Caki2 (cell line): ENCODE results near the gene EPHB1. TPM values are rescaled to one million over a fixed set of nuclear protein-coding genes. Genes with fewer than 3 reads are reported as not detected.

Experiments
- DNase-seq: peaks from one replicate; pipeline ENCODE4 v3.0.0-alpha.2; 2015; ENCODE audit warnings: low read depth
- in situ Hi-C: cut with HindIII; loops from 2 replicates; pipeline ENCODE4 v1.10.0; 2016; ENCODE audit warnings: low sequenced_read_pairs, low pct_unique_long_range_greater_than_20kb, mixed read lengths
- total RNA-seq: library from RNA; depleted of rRNA; stranded (reverse); fragments of >200 nt; shearing (Covaris generic); gene quantifications from 2 replicates; pipeline ENCODE4 v1.2.3, GENCODE V29; 2014; ENCODE audit warnings: low replicate concordance

The EPHB1 gene
- total RNA-seq, 1 experiment from 2014 or later, result 4.1 TPM

GRCh38 chr3:135075157-135075556 is 280.1 kb downstream of the EPHB1 start:
- in situ Hi-C loops, result no loop called here
- DNase-seq, result no peak

DNA sequence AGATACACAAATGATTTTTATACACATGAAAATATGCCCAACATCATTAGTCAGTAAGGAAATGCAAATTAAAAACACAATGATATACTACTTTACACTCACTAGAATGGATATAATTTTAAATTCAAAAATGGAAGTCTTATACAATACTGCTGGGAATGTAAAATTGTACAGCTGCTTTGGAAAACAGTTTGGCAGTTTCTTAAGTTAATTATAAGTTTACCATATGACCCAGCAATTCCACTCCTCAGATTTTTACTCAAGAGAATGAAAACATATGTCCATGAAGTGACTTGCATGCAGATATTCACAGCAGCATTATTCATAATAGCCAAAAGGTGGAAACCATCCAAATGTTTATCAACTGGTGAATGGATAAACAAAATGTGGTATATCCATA is 281.3 kb downstream of the EPHB1 start:
- in situ Hi-C loops, result no loop called here
- no peak for DNase-seq

DNA sequence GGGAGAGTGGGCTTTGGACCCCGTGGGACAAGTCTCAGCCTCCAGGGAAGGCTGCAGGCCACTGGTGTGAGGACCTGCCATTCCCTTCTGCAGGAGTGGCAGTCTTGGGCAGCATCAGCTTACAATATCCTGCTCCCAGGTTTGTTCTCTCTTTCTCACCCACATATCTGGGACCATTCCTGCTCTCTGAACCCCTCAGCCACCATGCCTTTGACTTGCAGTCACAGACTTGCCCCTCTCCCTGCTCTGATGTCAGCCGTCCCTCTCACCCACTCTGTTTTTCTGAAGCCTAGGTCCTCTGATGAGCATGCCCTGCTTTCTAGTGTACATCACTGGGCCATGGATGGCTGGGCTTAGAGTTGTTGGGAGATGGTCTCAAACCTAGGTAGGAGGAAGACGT is 282.1 kb downstream of the EPHB1 start:
- no peak for DNase-seq
- in situ Hi-C loops, result no loop called here

DNA sequence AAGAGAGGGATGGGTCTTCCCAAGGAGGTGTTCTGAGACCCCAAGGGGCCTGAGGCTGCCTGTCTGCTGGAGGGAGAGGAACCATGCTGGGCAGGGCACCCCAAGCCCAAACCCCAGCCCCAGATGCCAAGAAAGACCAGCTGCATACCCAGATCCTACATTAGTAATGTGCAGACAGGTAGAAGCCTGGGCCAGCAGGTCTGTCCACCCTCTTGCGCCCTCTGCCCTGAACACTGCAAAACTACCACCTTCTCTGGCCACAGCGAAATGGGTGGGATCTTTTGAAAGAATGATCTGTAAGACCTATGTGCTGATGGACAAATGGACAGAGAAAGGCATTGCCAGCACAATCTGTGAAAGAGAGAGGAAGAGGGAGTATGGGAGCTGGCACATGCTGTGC is 283.2 kb downstream of the EPHB1 start:
- in situ Hi-C loops, result no loop called here
- no peak for DNase-seq

- in situ Hi-C loops, result no loop called here
- no peak for DNase-seq
These were observed 284.0 kb downstream of the EPHB1 start for GRCh38 chr3:135079095-135079494.

GRCh38 chr3:135081451-135081850 is 286.4 kb downstream of the EPHB1 start:
- no peak for DNase-seq
- in situ Hi-C loops, result no loop called here

- no peak for DNase-seq
- in situ Hi-C loops, result no loop called here
These were observed 286.9 kb downstream of the EPHB1 start for GRCh38 chr3:135081856-135082434.

DNA sequence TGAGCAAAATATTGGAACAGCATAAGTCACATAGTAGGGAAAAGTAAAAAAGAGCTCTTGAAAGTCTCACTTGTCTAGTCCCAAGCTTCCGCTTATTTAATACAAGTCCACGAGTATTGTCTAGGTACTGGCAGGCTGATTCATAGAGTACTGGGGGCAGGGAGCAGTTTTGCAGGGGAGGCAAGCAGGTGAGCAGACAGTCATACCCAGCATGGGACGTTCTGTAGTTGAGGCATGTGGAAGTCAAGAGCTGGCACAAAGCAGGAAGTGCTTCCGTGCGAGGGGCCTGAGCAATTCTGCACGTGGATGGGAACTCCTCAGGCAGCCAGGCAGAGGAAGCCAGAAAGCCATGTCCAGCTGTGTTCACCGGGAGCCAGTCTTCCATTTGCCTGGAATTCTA is 287.6 kb downstream of the EPHB1 start:
- in situ Hi-C loops, result no loop called here
- DNase-seq, result no peak

GRCh38 chr3:135083179-135083578 is 288.1 kb downstream of the EPHB1 start:
- no peak for DNase-seq
- in situ Hi-C loops, result no loop called here

DNA sequence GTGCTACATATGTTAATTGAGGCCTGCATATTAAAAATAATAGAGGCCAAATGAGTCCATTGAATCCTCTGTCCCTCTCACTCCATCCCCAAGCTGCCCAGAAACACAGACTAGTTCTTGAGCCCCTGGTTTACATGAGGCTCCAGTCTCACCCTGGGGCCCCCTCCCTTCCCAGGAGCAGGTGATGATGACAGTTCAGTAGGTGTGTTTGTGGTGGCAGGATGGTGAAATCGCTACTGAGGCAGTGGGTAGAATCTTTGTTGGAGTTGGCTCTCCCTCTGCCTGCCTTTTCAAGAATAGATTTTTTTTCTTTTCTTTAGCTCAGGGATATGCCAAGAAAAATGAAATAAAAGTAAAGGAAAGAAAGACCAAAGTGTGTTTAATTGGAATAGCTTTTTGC is 288.7 kb downstream of the EPHB1 start:
- in situ Hi-C loops, result no loop called here
- no peak for DNase-seq

DNA sequence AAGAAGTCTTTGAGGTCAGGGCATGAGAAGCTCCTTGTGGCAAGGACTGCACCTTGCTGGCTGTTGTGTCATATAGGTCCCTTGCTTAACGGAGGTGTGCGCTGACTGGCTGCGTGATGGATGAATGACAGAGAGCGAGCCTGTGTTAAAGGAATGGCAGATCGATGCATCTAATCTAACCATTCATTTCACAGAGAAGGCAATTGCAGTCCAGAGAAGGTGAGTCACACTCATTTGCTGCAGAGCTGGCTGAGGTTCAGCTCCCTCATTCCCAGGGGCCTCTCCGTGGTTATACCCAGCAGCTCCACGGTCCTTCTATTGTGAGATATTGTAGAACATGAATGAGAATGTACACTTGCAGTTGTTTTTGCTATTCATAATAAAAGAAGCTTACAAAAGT is 289.3 kb downstream of the EPHB1 start:
- in situ Hi-C loops, result no loop called here
- no peak for DNase-seq

DNA sequence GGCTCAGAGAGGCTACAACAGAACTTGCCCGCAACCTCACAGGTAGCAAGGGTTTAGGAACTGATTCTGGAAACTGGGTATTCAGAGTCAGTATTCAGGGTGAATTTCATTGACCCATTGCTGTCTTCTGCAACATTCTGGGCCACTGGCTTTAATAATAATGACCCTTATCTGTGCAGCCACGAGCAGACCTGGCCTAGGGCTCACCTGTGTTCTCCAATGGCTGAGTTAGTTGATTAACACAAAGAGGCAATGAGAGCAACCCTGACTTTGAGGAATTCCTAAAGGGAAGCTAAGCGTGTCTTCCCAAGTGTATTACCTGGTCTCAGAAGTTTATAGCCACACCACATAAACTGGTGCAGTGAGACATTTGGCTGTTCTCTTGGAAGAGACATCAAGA is 289.9 kb downstream of the EPHB1 start:
- no peak for DNase-seq
- in situ Hi-C loops, result no loop called here

GRCh38 chr3:135085652-135086436 is 290.8 kb downstream of the EPHB1 start:
- DNase-seq, result no peak
- in situ Hi-C loops, result no loop called here

DNA sequence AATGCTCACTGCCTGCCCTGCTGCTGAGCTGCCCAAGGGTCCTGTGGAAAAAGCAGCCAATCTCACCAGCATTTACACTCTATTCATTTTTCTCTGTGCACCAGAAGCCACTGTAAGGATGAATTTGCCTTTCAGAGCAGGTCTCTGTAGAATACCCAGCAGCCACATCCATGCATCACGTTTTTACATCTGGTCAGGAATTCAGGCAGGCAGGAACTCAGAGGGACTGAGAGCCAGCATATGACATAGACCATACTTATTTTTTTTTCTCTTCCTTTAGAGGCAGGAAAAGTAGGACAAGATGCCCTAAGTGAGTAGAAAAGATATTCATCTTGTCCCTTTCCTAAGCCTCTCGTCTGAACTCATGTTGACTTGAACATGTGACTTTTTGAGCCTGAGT is 292.7 kb downstream of the EPHB1 start:
- in situ Hi-C loops, result no loop called here
- no peak for DNase-seq

GRCh38 chr3:135089451-135089850 is 294.4 kb downstream of the EPHB1 start:
- in situ Hi-C loops, result no loop called here

GRCh38 chr3:135090020-135090717 is 295.1 kb downstream of the EPHB1 start:
- no peak for DNase-seq
- in situ Hi-C loops, result no loop called here

More at GRCh38 chr3:135089451-135089850, 294.4 kb downstream of the EPHB1 start:
- no peak for DNase-seq

- in situ Hi-C loops, result no loop called here
- DNase-seq, result no peak
These were observed 296.9 kb downstream of the EPHB1 start for GRCh38 chr3:135091946-135092345.

- DNase-seq, result no peak
- in situ Hi-C loops, result no loop called here
These were observed 298.1 kb downstream of the EPHB1 start for GRCh38 chr3:135093121-135093520.

GRCh38 chr3:135097276-135097946 is 302.4 kb downstream of the EPHB1 start:
- in situ Hi-C loops, result no loop called here
- no peak for DNase-seq
